Testis (tissue), 3 donors: ENCODE data around the gene DCLK2. TPM values are rescaled to one million over a fixed set of nuclear protein-coding genes. Genes with fewer than 3 reads are reported as not detected.

ENCODE experiments used
- DNase-seq: peaks from one replicate; pipeline ENCODE4 v3.0.0-alpha.2; 2019
- H3K27ac ChIP-seq, 2 donors: fragments of 200-600 bp; sonication (generic); one replicate each; pipeline ENCODE4 v1.5.1; 2019
- H3K27me3 ChIP-seq: fragments of 200-600 bp; sonication (generic); one replicate; pipeline ENCODE4 v1.5.1; 2019
- H3K36me3 ChIP-seq: fragments of 200-600 bp; sonication (generic); one replicate; pipeline ENCODE4 v1.5.1; 2017; ENCODE audit warnings: low read depth; ENCODE audit errors: missing control alignments
- H3K4me1 ChIP-seq: fragments of 200-600 bp; sonication (generic); one replicate; pipeline ENCODE4 v1.5.1; 2019
- H3K4me3 ChIP-seq, 2 donors: fragments of 200-600 bp; sonication (generic); one replicate each; pipeline ENCODE4 v1.5.1; 2017 to 2019
- H3K9me3 ChIP-seq: fragments of 200-600 bp; sonication (generic); one replicate; pipeline ENCODE4 v1.5.1; 2017
- POLR2A ChIP-seq: fragments of 450-650 bp; IDR thresholded peaks from one replicate; pipeline ENCODE4 v1.6.1; 2017; ENCODE audit warnings: antibody characterized with exemption, mild to moderate bottlenecking, moderate library complexity
- whole genome bisulfite sequencing, 2 donors: methylation state at CpG; one replicate each; pipeline ENCODE4 v1.1.5; 2018; 5-methylcytosine and 5-hydroxymethylcytosine counted together
- intact Hi-C: fragments of 100-400 bp; cut with DNase I; formaldehyde crosslinking; loops from one replicate; pipeline ENCODE4 v1.15.1; 2023; ENCODE audit warnings: low total_unique reads
- polyA plus RNA-seq: library from polyadenylated mRNA; stranded (reverse); fragments of 350-450 nt; fragmentation: Illumina TruSeq; extraction: RNeasy Lipid Tissue Mini Kit (QIAGEN cat#74804); gene quantifications from one replicate; pipeline ENCODE4 v1.2.3, GENCODE V29; 2014; ENCODE audit warnings: low read depth, low replicate concordance; ENCODE audit not compliant: insufficient read depth
- total RNA-seq, 2 donors: library from RNA; depleted of rRNA; stranded (reverse); fragments of >200 nt; gene quantifications; one replicate each; pipeline ENCODE4 v1.2.3, GENCODE V29; 2016
- TF ChIP-seq, protein P1 (sequence below), 3 experiments: fragments of 450-650 bp in 2 of 3; fragments of 200-600 bp in 1 of 3; sonication (generic) in 1 of 3; IDR thresholded peaks; one replicate each; pipeline ENCODE4 v1.5.1; 2016 to 2019; ENCODE audit warnings: antibody characterized with exemption in 3 of 3, mild to moderate bottlenecking in 2 of 3, moderate library complexity in 1 of 3

Gene DCLK2
- total and polyA plus RNA-seq, 3 donors from 2014 or later = 6.1 to 18.4 (median 14.8) TPM

DNA sequence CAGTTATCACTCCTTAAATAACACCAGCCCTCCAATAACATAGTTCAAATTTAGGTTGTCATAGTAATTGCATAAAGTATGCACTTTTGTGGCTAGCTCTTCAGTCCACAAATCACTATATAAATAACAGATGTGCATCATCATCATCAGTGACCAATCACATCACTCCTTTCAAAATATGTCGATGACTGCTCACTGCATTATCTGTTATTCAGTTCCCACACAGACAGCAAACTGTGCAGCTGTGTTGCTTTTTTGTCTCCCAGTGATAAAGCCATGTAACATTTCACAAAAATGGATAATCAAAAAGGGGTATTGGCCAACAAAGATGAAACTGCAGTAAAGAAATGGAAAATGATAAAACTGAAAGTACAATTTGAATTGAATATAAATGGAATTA is 205.4 kb downstream of the DCLK2 start:
- H3K4me1 ChIP-seq = no peaks in the 10 kb centered on the region
- TF ChIP-seq POLR2A = no peak
- TF ChIP-seq, protein P1, sequence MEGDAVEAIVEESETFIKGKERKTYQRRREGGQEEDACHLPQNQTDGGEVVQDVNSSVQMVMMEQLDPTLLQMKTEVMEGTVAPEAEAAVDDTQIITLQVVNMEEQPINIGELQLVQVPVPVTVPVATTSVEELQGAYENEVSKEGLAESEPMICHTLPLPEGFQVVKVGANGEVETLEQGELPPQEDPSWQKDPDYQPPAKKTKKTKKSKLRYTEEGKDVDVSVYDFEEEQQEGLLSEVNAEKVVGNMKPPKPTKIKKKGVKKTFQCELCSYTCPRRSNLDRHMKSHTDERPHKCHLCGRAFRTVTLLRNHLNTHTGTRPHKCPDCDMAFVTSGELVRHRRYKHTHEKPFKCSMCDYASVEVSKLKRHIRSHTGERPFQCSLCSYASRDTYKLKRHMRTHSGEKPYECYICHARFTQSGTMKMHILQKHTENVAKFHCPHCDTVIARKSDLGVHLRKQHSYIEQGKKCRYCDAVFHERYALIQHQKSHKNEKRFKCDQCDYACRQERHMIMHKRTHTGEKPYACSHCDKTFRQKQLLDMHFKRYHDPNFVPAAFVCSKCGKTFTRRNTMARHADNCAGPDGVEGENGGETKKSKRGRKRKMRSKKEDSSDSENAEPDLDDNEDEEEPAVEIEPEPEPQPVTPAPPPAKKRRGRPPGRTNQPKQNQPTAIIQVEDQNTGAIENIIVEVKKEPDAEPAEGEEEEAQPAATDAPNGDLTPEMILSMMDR (IDR thresholded peaks at IDR 0.05) = no peak
- no peak overlapping the region for H3K4me3 ChIP-seq
- no peak overlapping the region for H3K27ac ChIP-seq
- no peaks in the 10 kb centered on the region for H3K9me3 ChIP-seq
- no peak for DNase-seq
- 54 to 71% methylated on average over 1 of the region's 1 CpG for WGBS, 2 donors
- intact Hi-C loops = no loop called here
- no peaks in the 10 kb centered on the region for H3K27me3 ChIP-seq
- H3K36me3 ChIP-seq = no peaks in the 10 kb centered on the region

DNA sequence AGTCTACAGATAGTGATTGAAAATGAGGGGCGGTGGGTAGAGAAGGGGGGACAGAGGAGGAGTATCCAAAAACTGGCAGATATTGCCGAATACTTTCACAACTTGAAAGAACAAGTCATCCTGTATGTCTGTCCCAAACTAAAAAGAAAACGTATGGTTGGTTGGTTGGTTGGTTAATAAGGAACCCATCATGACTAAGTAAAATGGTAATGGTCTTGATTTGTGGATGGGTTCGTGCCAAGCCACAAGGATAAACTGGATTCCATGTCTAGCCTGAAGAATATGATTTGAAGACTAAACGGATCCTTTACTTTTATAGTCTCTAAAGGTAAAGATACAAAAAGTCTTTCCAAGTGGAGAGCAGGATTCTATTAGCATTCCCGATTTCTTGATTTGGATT is 208.4 kb downstream of the DCLK2 start:
- intact Hi-C loops = no loop called here
- 79 to 87% methylated on average over 6 of the region's 6 CpGs for WGBS, 2 donors
- Histone ChIP-seq H3K4me1 (no peaks in the 10 kb centered on the region), H3K9me3 (no peaks in the 10 kb centered on the region), H3K36me3 (no peaks in the 10 kb centered on the region), H3K27ac (no peak overlapping the region), H3K4me3 (no peak overlapping the region), H3K27me3 (no peaks in the 10 kb centered on the region)
- DNase-seq = no peak
- no peak for TF ChIP-seq POLR2A
- TF ChIP-seq, protein P1 (IDR thresholded peaks at IDR 0.05) = no peak

DNA sequence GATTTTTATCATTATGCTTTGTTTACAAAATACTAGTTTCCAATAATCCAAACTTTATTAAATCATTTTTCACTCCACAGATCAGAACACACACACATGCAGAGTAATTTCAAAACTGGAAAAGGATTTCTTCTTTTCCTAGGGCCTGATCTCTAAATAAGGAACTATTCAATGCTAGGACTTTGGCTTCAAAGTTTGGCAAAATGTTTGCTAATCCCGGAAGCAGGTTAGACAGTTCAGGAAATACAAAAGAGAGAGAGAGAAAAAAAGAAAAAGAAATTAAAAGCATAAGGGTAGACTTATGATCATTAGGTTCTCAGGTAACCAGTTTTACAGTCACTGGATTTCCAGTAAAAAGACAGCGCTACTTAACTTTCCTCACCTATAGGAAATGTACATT is 211.0 kb downstream of the DCLK2 start:
- no peak overlapping the region for H3K4me3 ChIP-seq
- 83 to 88% methylated on average over 2 of the region's 2 CpGs for WGBS, 2 donors

GRCh38 chr4:150289881-150290280 is 211.6 kb downstream of the DCLK2 start:
- intact Hi-C loops = no loop called here
- H3K36me3 ChIP-seq = no peaks in the 10 kb centered on the region
- TF ChIP-seq, protein P1 (IDR thresholded peaks at IDR 0.05) = no peak
- TF ChIP-seq POLR2A = no peak
- H3K27me3 ChIP-seq = no peaks in the 10 kb centered on the region
- no peak overlapping the region for H3K27ac ChIP-seq
- WGBS, 2 donors = 87 to 89% methylated on average over 3 of the region's 3 CpGs
- no peak for DNase-seq
- H3K4me3 ChIP-seq = no peak overlapping the region
- no peaks in the 10 kb centered on the region for H3K4me1 ChIP-seq
- no peaks in the 10 kb centered on the region for H3K9me3 ChIP-seq

More for the DNA sequence above, 211.0 kb downstream of the DCLK2 start:
- Histone ChIP-seq H3K36me3 (no peaks in the 10 kb centered on the region), H3K27ac (no peak overlapping the region), H3K9me3 (no peaks in the 10 kb centered on the region), H3K4me1 (no peaks in the 10 kb centered on the region), H3K27me3 (no peaks in the 10 kb centered on the region)
- TF ChIP-seq, protein P1 (IDR thresholded peaks at IDR 0.05) = no peak
- no peak for TF ChIP-seq POLR2A
- no peak for DNase-seq
- intact Hi-C loops = no loop called here

- TF ChIP-seq POLR2A = no peak
- TF ChIP-seq, protein P1 (IDR thresholded peaks at IDR 0.05) = peak in 2 of 3 experiments; percentile 24 to 51
- intact Hi-C loops = no loop called here
- Histone ChIP-seq H3K4me1 (no peaks in the 10 kb centered on the region), H3K9me3 (no peaks in the 10 kb centered on the region), H3K27ac (no peak overlapping the region), H3K36me3 (no peaks in the 10 kb centered on the region), H3K27me3 (no peaks in the 10 kb centered on the region), H3K4me3 (no peak overlapping the region)
- DNase-seq = peak; percentile 79
- WGBS, 2 donors = 91 to 98% methylated on average over 1 of the region's 1 CpG
Measured at GRCh38 chr4:150297861-150298474, 219.7 kb downstream of the DCLK2 start.
